Measurements from ENCODE around the gene PPCS.

Gene PPCS

DNA sequence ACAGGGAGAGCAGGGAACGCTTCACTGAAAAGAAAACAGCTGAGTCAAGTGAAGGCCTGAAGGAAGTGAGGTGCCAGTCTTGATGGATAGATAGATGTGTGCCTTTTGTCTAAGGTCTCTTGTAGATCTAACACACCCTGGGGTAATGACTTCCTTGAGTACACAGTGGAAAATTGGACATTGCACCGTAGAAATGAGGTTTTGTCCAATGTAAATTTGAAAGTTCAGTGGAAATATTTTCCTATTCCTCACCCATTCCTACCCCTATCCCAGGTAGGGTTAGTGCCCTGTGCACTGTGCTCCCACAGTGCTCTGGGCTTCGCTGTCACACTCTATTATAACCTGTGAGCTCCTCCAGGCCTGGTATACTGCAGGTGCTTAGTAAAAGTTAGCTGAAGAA lies 24.8 kb upstream of the PPCS start:
- H3K9me3 Mint-ChIP-seq: no peaks in the 10 kb centered on the region
- H3K27me3 Mint-ChIP-seq: no peaks in the 10 kb centered on the region
- intact Hi-C loops (cut with micrococcal nuclease): no loop called here

GRCh38 chr1:42432714-42433113 lies 23.6 kb upstream of the PPCS start:
- H3K27ac Mint-ChIP-seq: no peak overlapping the region
- H3K27me3 Mint-ChIP-seq: no peaks in the 10 kb centered on the region
- peaks cover 19% of the 10 kb centered on the region for H3K4me1 Mint-ChIP-seq (ENCODE audit: low read depth)
- intact Hi-C loops (cut with micrococcal nuclease): no loop called here
- no peaks in the 10 kb centered on the region for H3K9me3 Mint-ChIP-seq
- H3K4me3 Mint-ChIP-seq: no peak overlapping the region
- no peaks in the 10 kb centered on the region for H3K36me3 Mint-ChIP-seq (ENCODE audit: low read depth)

More for the DNA sequence above, 24.8 kb upstream of the PPCS start:
- Mint-ChIP-seq H3K36me3 (ENCODE audit: low read depth) (no peaks in the 10 kb centered on the region), H3K4me3 (no peak overlapping the region), H3K4me1 (ENCODE audit: low read depth) (peaks cover 7% of the 10 kb centered on the region), H3K27ac (no peak overlapping the region)

DNA sequence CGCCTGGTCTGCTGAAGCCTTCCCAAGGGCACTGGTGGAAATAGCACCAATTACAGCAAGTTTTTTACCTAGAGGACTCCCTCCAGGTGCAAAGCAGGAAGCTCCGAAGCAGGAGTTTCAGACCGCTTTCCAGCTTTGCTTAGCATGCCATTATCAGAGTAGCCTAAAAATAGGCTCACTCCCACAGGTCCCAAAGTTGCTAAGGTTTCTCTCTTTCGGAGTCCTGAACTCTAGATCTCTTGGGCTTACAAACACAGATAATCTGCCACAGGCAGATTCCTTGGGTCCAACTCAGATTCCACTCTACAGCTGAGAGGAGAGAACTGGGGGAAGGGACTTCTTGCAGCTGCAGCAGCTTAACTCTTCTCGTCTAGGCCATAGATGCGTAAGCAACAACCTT lies 23.0 kb upstream of the PPCS start:
- H3K27me3 Mint-ChIP-seq: no peaks in the 10 kb centered on the region
- no peak overlapping the region for H3K27ac Mint-ChIP-seq
- no peak overlapping the region for H3K4me3 Mint-ChIP-seq
- no peaks in the 10 kb centered on the region for H3K9me3 Mint-ChIP-seq
- H3K36me3 Mint-ChIP-seq (ENCODE audit: low read depth): no peaks in the 10 kb centered on the region
- intact Hi-C loops (cut with micrococcal nuclease): no loop called here
- H3K4me1 Mint-ChIP-seq (ENCODE audit: low read depth): peaks cover 20% of the 10 kb centered on the region

- intact Hi-C loops (cut with micrococcal nuclease): no loop called here
- no peak overlapping the region for H3K27ac Mint-ChIP-seq
- H3K9me3 Mint-ChIP-seq: no peaks in the 10 kb centered on the region
- H3K36me3 Mint-ChIP-seq (ENCODE audit: low read depth): no peaks in the 10 kb centered on the region
- peaks cover 20% of the 10 kb centered on the region for H3K4me1 Mint-ChIP-seq (ENCODE audit: low read depth)
- H3K27me3 Mint-ChIP-seq: no peaks in the 10 kb centered on the region
- no peak overlapping the region for H3K4me3 Mint-ChIP-seq
These were observed 22.0 kb upstream of the PPCS start for GRCh38 chr1:42434340-42434739.

DNA sequence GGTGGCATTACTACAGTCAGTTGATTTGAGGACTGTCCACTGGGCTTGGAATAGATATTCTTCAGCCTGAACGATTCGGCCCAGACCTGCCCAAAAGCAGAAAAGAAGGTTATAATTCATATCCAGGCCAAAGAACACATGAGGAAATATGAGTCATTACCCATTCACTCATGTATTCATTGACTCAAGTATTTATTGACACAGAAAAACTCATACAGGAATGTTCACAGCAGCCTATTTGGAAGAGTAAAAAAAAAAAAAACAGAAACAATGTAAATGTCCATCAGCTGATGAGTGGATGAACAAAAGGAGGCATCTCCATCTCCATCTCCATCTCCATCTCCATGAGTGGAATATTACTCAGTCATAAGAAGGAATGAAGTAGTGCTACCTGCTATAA lies 16.4 kb upstream of the PPCS start:
- no peak overlapping the region for H3K4me3 Mint-ChIP-seq
- intact Hi-C loops (cut with micrococcal nuclease): no loop called here
- H3K27ac Mint-ChIP-seq: no peak overlapping the region
- peaks cover 15% of the 10 kb centered on the region for H3K4me1 Mint-ChIP-seq (ENCODE audit: low read depth)
- no peaks in the 10 kb centered on the region for H3K36me3 Mint-ChIP-seq (ENCODE audit: low read depth)
- no peaks in the 10 kb centered on the region for H3K27me3 Mint-ChIP-seq
- H3K9me3 Mint-ChIP-seq: no peaks in the 10 kb centered on the region

- Mint-ChIP-seq H3K9me3 (no peaks in the 10 kb centered on the region), H3K27ac (no peak overlapping the region), H3K27me3 (no peaks in the 10 kb centered on the region), H3K4me1 (ENCODE audit: low read depth) (peaks cover 12% of the 10 kb centered on the region), H3K4me3 (no peak overlapping the region), H3K36me3 (ENCODE audit: low read depth) (no peaks in the 10 kb centered on the region)
- intact Hi-C loops (cut with micrococcal nuclease): no loop called here
These were observed 13.7 kb upstream of the PPCS start for GRCh38 chr1:42442662-42443061.

GRCh38 chr1:42449256-42449655 lies 7.1 kb upstream of the PPCS start:
- Mint-ChIP-seq H3K4me3 (no peak overlapping the region), H3K36me3 (ENCODE audit: low read depth) (no peaks in the 10 kb centered on the region), H3K9me3 (no peaks in the 10 kb centered on the region), H3K27ac (no peak overlapping the region), H3K27me3 (no peaks in the 10 kb centered on the region), H3K4me1 (ENCODE audit: low read depth) (peaks cover 11% of the 10 kb centered on the region)
- intact Hi-C loops (cut with micrococcal nuclease): no loop called here

GRCh38 chr1:42450061-42450460 lies 6.3 kb upstream of the PPCS start:
- no peaks in the 10 kb centered on the region for H3K9me3 Mint-ChIP-seq
- no peaks in the 10 kb centered on the region for H3K36me3 Mint-ChIP-seq (ENCODE audit: low read depth)
- intact Hi-C loops (cut with micrococcal nuclease): no loop called here
- no peaks in the 10 kb centered on the region for H3K27me3 Mint-ChIP-seq
- H3K27ac Mint-ChIP-seq: no peak overlapping the region
- H3K4me1 Mint-ChIP-seq (ENCODE audit: low read depth): peaks cover 17% of the 10 kb centered on the region
- no peak overlapping the region for H3K4me3 Mint-ChIP-seq

- H3K27me3 Mint-ChIP-seq: no peaks in the 10 kb centered on the region
- intact Hi-C loops (cut with micrococcal nuclease): no loop called here
- no peaks in the 10 kb centered on the region for H3K9me3 Mint-ChIP-seq
- H3K27ac Mint-ChIP-seq: no peak overlapping the region
- peaks cover 30% of the 10 kb centered on the region for H3K4me1 Mint-ChIP-seq (ENCODE audit: low read depth)
- H3K4me3 Mint-ChIP-seq: no peak overlapping the region
- peaks cover 28% of the 10 kb centered on the region for H3K36me3 Mint-ChIP-seq (ENCODE audit: low read depth)
These were observed 3.0 kb upstream of the PPCS start for GRCh38 chr1:42453386-42453785.

DNA sequence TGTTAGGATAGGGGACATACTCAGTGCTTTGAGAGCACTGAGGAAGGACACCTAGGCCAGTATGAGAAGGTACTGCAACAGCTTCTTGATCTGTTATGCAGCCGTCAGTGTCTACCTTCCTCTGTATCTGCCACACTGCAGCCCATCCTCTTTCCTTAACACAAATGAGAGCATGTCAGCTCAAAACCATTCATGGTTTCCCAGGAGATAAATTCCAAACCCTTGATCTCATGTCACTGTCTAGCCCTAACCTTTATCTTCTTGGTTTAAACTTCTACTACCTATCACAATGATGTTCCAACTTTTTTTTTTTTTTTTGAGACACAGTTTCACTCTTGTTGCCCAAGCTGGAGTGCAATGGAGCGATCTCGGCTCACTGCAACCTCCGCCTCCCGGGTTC lies 1.9 kb upstream of the PPCS start:
- H3K27me3 Mint-ChIP-seq: no peaks in the 10 kb centered on the region
- H3K4me3 Mint-ChIP-seq: no peak overlapping the region
- H3K27ac Mint-ChIP-seq: no peak overlapping the region
- H3K4me1 Mint-ChIP-seq (ENCODE audit: low read depth): peaks cover 33% of the 10 kb centered on the region
- peaks cover 38% of the 10 kb centered on the region for H3K36me3 Mint-ChIP-seq (ENCODE audit: low read depth)
- intact Hi-C loops (cut with micrococcal nuclease): no loop called here
- H3K9me3 Mint-ChIP-seq: no peaks in the 10 kb centered on the region

GRCh38 chr1:42456754-42457089 lies 379 bp downstream of the PPCS start:
- Mint-ChIP-seq H3K36me3 (ENCODE audit: low read depth) (peaks cover 61% of the 10 kb centered on the region), H3K4me3 (peak overlapping the region; percentile 84), H3K27me3 (no peaks in the 10 kb centered on the region), H3K9me3 (no peaks in the 10 kb centered on the region), H3K27ac (peak overlapping the region; percentile 90), H3K4me1 (ENCODE audit: low read depth) (peaks cover 43% of the 10 kb centered on the region)
- intact Hi-C loops (cut with micrococcal nuclease): loop anchor here (1.0 kb wide), 1 partner anchor 226 kb away; the partner anchor contains the start of gene YBX1

- peaks cover 2% of the 10 kb centered on the region for H3K27me3 Mint-ChIP-seq
- peaks cover 45% of the 10 kb centered on the region for H3K4me1 Mint-ChIP-seq (ENCODE audit: low read depth)
- H3K4me3 Mint-ChIP-seq: no peak overlapping the region
- peaks cover 61% of the 10 kb centered on the region for H3K36me3 Mint-ChIP-seq (ENCODE audit: low read depth)
- intact Hi-C loops (cut with micrococcal nuclease): loop anchor here (10.0 kb wide), 1 partner anchor 194 kb away; the partner anchor contains the start of gene PPIH
- no peaks in the 10 kb centered on the region for H3K9me3 Mint-ChIP-seq
- no peak overlapping the region for H3K27ac Mint-ChIP-seq
These were observed 4.9 kb downstream of the PPCS start for GRCh38 chr1:42461196-42461595.

GRCh38 chr1:42462828-42463763 lies 6.8 kb downstream of the PPCS start, which contains the start of gene CCDC30:
Gene CCDC30, plus strand, starts transcription at chr1:42463286. Its CDS starts 17,266 bp downstream, at chr1:42480552.
- intact Hi-C loops (cut with micrococcal nuclease): loop anchor here (10.0 kb wide), 1 partner anchor 192 kb away; the partner anchor contains the start of gene PPIH
- Mint-ChIP-seq H3K4me1 (ENCODE audit: low read depth) (peaks cover 34% of the 10 kb centered on the region), H3K27me3 (peaks cover 2% of the 10 kb centered on the region)

DNA sequence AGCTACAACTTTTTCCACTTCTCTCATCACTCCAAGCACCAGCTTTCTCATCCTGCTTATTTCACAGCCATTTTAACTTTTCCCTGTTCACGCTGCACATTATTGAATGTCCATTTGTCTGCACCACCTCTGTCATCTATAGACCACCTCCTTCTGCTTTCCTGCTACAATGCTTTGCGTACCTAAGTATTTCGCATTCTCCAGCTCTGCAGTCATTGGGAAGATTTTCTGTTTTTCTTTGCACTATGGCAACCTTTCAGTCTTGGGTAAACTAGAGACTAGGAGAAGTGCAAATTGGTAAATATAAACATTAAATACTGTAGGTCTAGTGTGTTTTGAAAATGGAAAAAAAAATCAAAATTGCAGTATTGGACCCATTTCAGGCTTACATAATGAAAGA lies 7.6 kb downstream of the PPCS start:
- Mint-ChIP-seq H3K27me3 (peaks cover 2% of the 10 kb centered on the region), H3K36me3 (ENCODE audit: low read depth) (peaks cover 33% of the 10 kb centered on the region), H3K4me3 (peak overlapping the region; percentile 84), H3K9me3 (no peaks in the 10 kb centered on the region), H3K4me1 (ENCODE audit: low read depth) (peaks cover 29% of the 10 kb centered on the region), H3K27ac (no peak overlapping the region)
- intact Hi-C loops (cut with micrococcal nuclease): loop anchor here (10.0 kb wide), 1 partner anchor 191 kb away; the partner anchor contains the start of gene PPIH

More at GRCh38 chr1:42462828-42463763, 6.8 kb downstream of the PPCS start, which contains the start of gene CCDC30:
- Mint-ChIP-seq H3K36me3 (ENCODE audit: low read depth) (peaks cover 42% of the 10 kb centered on the region), H3K9me3 (no peaks in the 10 kb centered on the region), H3K4me3 (peak within 1 kb of the TSS; percentile 84), H3K27ac (peak within 1 kb of the TSS; percentile 82)

Data from dendritic cell treated with granulocyte-macrophage colony-stimulating factor and Interleukin-4, amounts not matched to agents 40 ng/mL and 50 ng/mL, for 4 days (primary cell).